Activated CD8-positive, alpha-beta memory T cell treated with anti-CD3 and anti-CD28 coated beads for 4 hours (primary cell): ENCODE data around the gene HPSE2.

Source experiments
- DNase-seq, 2 donors: peaks; one replicate each; pipeline ENCODE4 v3.0.0-alpha.2; 2020; ENCODE audit warnings: low read depth in 2 of 2

Gene HPSE2

GRCh38 chr10:98620503-98620902, 615.1 kb downstream of the HPSE2 start:
- no peak for DNase-seq

- no peak for DNase-seq
These were observed 616.2 kb downstream of the HPSE2 start for GRCh38 chr10:98619446-98619845.

GRCh38 chr10:98617906-98618520, 617.6 kb downstream of the HPSE2 start:
- DNase-seq: no peak

GRCh38 chr10:98613446-98613845, 622.2 kb downstream of the HPSE2 start:
- DNase-seq: no peak

- no peak for DNase-seq
These were observed 624.2 kb downstream of the HPSE2 start for GRCh38 chr10:98611436-98611835.

GRCh38 chr10:98610836-98611235, 624.8 kb downstream of the HPSE2 start:
- no peak for DNase-seq

GRCh38 chr10:98610301-98610700, 625.4 kb downstream of the HPSE2 start:
- DNase-seq: no peak

GRCh38 chr10:98609265-98609664, 626.4 kb downstream of the HPSE2 start:
- no peak for DNase-seq

GRCh38 chr10:98608411-98608810, 627.2 kb downstream of the HPSE2 start:
- DNase-seq: no peak

- no peak for DNase-seq
These were observed 633.4 kb downstream of the HPSE2 start for GRCh38 chr10:98602224-98602623.

GRCh38 chr10:98599032-98599610, 636.5 kb downstream of the HPSE2 start:
- DNase-seq: no peak

- no peak for DNase-seq
These were observed 639.2 kb downstream of the HPSE2 start for GRCh38 chr10:98596404-98596803.

- DNase-seq: no peak
These were observed 646.0 kb downstream of the HPSE2 start for GRCh38 chr10:98589691-98590090.

- no peak for DNase-seq
These were observed 646.6 kb downstream of the HPSE2 start for GRCh38 chr10:98589007-98589406.

GRCh38 chr10:98587156-98587837, 648.4 kb downstream of the HPSE2 start:
- no peak for DNase-seq

GRCh38 chr10:98586096-98586495, 649.6 kb downstream of the HPSE2 start:
- no peak for DNase-seq

GRCh38 chr10:98582363-98582762, 653.3 kb downstream of the HPSE2 start:
- no peak for DNase-seq

GRCh38 chr10:98577578-98577977, 658.1 kb downstream of the HPSE2 start:
- no peak for DNase-seq

GRCh38 chr10:98577168-98577567, 658.5 kb downstream of the HPSE2 start:
- DNase-seq: no peak

GRCh38 chr10:98576096-98576495, 659.6 kb downstream of the HPSE2 start:
- no peak for DNase-seq

- no peak for DNase-seq
These were observed 663.1 kb downstream of the HPSE2 start for GRCh38 chr10:98572594-98572993.

- no peak for DNase-seq
These were observed 664.8 kb downstream of the HPSE2 start for GRCh38 chr10:98570834-98571233.

- DNase-seq: no peak
These were observed 665.8 kb downstream of the HPSE2 start for GRCh38 chr10:98569853-98570252.
